ENCODE measurements around the gene MYO5B.

GRCh38 chr18:49811151-49811938 lies 383.6 kb downstream of the MYO5B start:
- TF ChIP-seq CTCF (conservative IDR thresholded peaks at IDR 0.05; ENCODE audit: low read depth, low read length) (no peak), POLR2A (IDR thresholded peaks at IDR 0.05; ENCODE audit: low read depth, low read length) (no peak), RAD21 (IDR thresholded peaks at IDR 0.05; ENCODE audit: low read length) (no peak), MAFK (IDR thresholded peaks at IDR 0.05; ENCODE audit: low read depth, low read length) (peak; percentile 92), CEBPB (IDR thresholded peaks at IDR 0.05; ENCODE audit: low read depth, low read length) (no peak), ELK1 (IDR thresholded peaks at IDR 0.05; ENCODE audit: borderline replicate concordance, low read depth, low read length) (no peak), RFX5 (IDR thresholded peaks at IDR 0.05; ENCODE audit: low read depth, low read length) (no peak)

Measured in IMR-90 (cell line).